ENCODE results near the gene CNOT4.

Gene CNOT4

DNA sequence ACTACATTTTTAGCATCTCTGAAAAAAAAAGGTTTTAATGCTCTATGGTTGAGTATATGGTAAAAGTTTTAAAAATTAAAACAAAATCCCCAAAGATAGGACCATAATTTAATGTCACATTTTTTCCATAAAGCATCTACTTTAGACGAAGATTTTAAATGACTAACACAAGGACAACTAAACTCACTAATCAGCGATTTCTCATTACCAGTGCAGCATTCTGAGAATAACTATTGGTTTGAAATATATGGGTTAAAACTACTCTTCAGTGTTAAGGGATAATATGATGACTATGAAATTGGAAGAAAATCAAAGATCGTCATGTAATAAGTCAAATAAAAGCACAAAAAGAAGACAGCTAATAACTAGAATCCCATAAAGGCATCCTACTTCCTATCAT lies 118.4 kb downstream of the CNOT4 start:
- no peak for DNase-seq

- peak; percentile 51 to 85 for DNase-seq
Observed at GRCh38 chr7:135390829-135391228, 119.1 kb downstream of the CNOT4 start.

DNA sequence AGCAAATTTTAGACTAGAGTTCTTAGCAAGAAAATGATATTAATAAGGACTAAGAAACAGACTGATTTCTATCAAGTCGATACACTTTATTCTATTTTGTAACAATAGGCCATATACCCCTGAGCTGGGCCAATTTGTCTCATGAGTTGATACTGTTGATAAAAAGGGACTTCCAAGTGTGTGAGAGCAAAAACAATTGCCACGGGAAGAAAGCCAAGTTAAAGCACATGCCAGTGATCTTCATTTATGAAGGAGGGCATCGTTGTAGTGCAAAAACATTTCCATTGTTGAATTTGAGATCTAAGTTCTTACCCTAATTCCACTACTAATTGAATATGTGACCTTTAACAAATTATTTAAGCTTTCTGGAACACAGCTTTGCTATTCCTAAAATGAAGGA lies 119.9 kb downstream of the CNOT4 start:
- peak in 1 of 2 experiments; percentile 50 for DNase-seq

- no peak for DNase-seq
Observed at GRCh38 chr7:135388616-135389015, 121.3 kb downstream of the CNOT4 start.

DNA sequence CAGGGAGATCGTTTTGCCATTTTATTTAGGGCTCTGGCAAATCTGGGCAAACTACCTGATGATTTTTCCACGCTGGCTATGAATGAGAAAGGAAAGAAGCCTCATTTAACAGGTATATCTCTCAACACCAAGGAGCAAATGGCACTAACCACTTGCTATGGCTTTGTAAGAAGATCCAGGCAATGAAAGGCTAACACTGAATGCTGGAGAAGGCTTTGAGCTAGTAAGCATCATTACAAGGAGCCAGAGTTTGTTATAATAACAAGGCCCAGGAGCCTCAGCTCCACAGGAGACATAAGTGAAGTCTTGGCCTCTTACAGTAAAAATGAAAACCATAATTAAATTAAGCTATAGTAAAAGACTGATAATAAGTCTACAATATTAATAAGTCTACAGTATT lies 123.1 kb downstream of the CNOT4 start:
- DNase-seq: peak in 1 of 2 experiments; percentile 59

DNA sequence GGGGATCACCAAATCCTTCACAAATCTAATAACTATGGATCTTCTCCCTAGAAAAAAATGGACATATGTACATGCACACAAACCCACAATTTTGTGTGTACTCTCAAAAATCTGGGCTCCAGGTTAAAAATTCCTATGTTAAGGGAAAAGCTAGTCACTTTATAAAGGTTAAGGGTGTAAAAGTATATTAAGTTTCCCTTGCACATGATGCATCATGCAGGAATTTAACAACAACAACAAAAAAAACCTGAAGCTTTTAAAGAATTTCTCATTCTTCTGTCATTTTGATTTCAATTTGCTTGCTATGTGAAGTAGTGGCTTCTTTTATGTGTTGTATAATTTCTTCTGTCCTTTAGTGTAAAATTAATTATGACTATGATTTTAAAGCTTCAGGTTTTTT lies 123.7 kb downstream of the CNOT4 start:
- no peak for DNase-seq

DNA sequence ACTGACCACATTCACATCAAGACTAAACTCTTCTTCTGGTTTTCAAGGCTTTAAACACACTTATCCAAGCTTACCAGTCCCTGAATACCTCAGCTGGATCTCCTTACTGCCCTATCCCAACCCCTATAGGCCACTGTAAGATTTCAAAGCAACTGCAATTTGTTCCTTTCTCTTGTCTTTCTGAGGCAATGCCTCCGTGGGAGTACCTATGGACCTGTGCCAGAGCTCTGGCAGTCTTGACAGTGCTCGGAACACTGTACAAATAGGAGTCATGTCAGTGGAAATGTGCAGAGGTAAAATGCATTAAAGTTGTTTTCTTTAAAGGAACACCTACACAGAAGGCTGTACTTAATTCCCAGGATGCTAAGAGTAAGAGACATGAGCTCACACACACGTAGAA lies 124.7 kb downstream of the CNOT4 start:
- DNase-seq: peak; percentile 50 to 91

- DNase-seq: no peak
Observed at GRCh38 chr7:135383525-135384175, 126.3 kb downstream of the CNOT4 start.

- DNase-seq: no peak
Observed at GRCh38 chr7:135382173-135382572, 127.7 kb downstream of the CNOT4 start.

GRCh38 chr7:135381369-135381768 lies 128.5 kb downstream of the CNOT4 start:
- DNase-seq: no peak

DNA sequence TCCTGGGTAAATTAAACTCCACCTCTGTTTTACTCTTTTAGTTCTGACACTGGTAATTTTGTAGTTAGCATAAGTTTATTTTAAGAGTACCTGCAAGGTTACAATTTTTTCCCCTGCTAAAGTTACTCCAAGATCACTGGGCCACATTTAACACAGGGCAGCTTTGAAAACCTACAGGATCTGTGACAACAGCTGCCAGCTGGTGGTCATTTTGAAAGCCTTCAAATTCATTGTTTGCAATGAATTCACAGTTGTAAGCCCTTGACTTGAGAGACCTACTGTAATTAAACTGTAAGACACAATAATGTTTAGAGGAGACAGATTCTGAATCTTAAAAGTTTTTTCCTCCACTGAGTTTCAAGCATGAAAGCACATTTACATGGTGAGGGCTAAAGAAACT lies 129.6 kb downstream of the CNOT4 start:
- DNase-seq: no peak

DNA sequence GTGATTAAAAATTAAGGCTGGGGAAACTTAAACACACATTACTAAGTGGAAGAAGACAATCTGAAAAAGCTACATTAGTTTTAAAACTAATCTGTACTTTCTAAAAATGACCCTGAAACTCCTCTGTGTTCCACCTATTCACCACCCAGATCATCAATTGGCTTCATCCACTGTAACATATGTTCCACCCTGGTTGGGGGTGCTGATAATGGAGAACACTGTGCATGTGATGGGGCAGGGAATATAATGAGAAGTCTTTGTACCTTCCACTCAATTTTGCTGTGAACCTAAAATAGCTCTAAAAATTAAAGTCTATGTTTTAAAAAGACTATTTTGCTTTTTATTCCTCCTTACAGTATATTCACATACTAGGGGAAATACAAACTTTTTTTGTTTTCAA lies 132.7 kb downstream of the CNOT4 start:
- DNase-seq: no peak

DNA sequence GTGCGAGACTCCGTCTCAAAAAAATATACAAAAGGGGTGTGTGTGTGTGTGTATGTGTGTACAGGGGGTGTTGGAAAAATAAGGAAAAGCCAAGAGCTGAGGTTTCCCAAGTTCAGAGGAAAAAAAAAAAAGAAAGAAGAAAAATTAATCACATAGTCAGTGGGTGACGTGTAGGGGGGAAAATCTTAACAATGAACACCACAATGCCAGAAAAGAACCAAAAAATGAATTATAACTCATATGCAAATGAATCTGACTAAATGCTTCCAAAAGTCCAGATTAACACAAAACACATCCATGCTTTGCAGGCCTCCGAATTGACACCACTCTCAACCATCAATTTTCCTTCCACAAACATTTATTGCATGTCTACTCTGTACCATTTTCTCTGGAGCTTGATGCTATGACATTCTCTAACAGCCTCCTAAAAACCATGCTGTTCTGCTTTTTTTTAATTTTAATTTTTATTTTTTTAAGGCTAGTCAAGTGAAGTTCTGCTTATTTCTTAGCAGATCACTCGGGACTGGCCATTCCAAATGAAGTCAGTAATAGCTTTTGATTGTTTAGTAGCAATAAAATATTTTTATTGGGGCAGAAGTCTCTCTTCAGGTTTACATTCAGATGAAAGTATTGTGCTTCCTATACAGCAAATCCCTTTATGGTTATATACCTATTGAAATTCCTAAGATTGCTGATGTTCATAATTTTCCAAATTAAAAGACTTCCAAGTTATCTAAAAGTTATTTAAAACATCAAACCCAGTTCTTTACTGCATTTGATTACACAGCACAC lies 133.8 kb downstream of the CNOT4 start:
- DNase-seq: no peak

DNA sequence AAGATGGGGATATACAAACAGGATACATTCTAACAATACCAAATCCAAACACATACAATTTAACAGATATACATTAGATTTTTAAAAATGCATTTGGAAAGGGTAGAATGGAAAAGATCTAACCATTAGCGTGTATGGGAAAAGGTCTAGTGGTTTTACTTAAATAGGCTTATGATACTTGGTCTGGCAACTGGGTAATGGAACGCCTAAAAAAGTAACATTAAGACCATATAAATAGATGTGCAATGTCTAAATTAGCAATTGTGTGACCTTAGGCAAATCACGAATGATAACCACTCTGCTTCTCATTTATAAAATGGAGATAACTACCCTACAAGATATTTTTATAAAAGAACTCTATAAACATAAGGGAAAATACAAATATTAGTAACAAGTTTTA lies 135.2 kb downstream of the CNOT4 start:
- DNase-seq: no peak

GRCh38 chr7:135372222-135372621 lies 137.7 kb downstream of the CNOT4 start:
- no peak for DNase-seq

- DNase-seq: no peak
Observed at GRCh38 chr7:135370656-135371055, 139.2 kb downstream of the CNOT4 start.

GRCh38 chr7:135369405-135369804 lies 140.5 kb downstream of the CNOT4 start:
- no peak for DNase-seq

DNA sequence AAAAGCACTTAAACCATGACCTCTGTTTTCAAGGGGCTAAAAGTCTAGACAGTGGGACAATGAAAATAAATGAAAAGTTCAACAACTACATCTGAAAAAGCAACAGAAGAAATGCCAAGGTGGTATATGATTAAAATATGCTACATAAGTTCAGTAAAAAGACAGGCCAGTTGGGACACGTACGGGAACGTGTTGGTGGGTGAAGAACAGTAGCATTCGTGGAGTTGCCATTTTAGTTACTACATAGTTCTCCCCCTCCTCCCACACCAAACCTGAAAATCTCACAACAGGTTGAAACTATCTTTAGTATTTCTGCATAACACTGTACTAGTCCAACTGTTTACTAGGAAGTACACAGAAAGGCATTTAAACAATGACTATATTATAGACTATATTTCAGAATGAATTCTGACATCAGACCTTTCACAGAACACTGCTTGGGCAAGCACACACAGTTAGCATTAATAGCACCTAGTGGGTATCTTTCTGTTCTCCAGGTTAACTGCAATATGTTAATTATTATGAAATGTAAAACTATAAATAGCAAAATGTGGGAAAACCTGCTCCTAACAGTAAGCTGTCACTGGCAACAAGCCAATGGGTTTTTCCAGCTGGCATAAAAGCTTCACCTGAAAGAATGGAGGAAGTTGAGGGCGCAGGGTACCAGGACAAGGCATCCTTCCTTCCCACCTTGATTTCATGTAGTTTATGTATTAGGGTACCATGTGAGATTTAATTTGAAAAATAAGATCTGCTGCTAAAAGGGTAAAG lies 141.3 kb downstream of the CNOT4 start:
- peak in 1 of 2 experiments; percentile 21 for DNase-seq

DNA sequence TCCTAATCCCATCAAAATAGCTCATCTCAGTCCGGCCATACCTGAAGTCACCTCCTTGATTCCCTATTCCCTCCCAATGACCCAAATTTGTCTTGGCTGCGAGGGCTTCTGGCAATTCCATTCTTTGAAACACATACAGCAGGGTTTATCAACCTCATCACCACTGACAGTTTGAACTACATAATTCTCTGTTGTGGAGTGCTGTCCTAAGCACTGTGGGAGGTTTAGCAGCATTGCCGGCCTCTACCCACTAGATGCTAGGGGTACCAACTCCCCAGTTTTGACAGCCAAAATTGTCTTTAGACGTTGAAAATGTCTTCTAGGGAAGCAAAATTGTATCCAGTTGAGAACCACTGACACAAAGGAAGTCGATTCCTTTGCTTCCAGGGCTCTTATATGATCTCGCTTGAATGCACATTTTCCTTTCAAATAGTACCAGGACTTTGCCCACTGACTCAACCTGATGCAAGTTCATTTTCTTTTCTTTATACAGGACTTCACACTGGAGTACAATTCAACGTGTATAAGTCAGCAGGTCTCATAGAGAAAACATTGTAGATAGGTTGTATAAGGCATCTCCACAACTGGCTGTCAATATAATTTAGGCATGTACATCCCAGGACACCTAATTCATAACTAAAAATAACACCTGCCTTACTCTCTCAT lies 142.9 kb downstream of the CNOT4 start:
- no peak for DNase-seq

DNA sequence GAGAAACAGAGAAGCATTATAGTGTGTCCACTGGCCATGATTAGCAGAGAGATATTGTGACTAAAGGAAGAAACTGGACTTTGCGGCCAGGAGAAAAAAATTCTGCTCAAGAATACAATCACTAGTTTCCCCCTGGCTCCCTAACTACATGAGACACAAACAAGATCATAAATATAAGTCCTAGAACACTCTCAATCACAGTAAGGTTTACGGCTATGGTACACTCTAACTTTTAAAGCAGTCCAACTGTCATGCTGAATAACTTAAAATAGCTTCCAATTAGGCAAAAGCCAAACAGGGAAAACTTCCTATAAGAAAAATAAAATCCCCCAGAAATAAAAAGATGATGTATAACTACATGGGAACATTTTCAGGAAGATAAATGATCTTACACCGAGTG lies 144.2 kb downstream of the CNOT4 start:
- no peak for DNase-seq

DNA sequence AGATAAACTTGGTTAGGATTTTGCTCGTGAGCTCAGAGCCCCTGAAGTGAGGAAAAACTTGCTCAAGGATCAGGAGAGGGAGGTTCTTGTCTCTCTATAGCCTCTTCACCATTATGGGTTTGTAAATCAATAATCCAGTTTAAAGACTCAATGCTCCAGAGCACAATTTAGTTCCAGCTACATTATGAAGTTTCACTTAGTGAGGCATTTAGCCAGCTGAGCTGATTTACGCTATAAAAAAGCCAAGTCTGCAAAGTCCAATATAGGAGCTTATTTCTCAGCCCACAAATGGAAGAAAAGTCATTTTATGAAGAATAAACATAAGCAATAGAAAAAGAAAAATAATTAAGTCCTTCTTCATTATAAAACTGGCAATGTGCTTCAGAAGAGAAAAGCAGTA lies 145.7 kb downstream of the CNOT4 start:
- no peak for DNase-seq

DNA sequence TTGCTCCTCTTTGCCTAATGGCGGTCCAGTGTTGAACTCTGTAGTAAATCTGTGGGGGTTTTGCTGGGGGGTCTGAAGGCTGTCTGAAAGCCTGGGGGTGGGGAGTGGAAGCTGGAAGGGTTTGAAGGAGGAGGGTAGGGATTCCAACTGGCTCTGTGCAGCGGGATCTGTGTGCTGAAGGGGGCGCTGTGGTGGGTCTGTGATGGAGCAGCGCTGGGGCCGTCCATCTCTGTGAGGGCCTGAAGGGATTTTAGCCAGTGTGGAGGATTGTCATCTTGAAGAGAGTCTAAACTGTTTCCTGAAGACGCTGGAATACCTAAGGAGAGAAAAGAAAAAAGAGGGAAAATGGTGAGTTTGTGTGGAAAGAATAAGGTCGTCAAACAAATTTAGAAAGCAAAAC lies 147.0 kb downstream of the CNOT4 start:
- DNase-seq: no peak

GRCh38 chr7:135361788-135362187 lies 148.1 kb downstream of the CNOT4 start:
- no peak for DNase-seq

Data from NCI-H2081 (cell line).